Neural progenitor cell (in vitro differentiated cells): Measurements from ENCODE around the gene CDAN1.

Experiments used
- EZH2 ChIP-seq: fragments of 200-600 bp; sonication (generic); IDR thresholded peaks from 2 replicates; pipeline ENCODE4 v1.6.1; 2017; ENCODE audit warnings: antibody characterized with exemption, mild to moderate bottlenecking, moderate library complexity
- EZH2phosphoT487 ChIP-seq: fragments of 200-600 bp; sonication (generic); IDR thresholded peaks from 2 replicates; pipeline ENCODE4 v1.6.1; 2017; ENCODE audit warnings: antibody characterized with exemption
- TF ChIP-seq, protein P1 (sequence below): fragments of 200-600 bp; sonication (generic); IDR thresholded peaks from 2 replicates; pipeline ENCODE4 v1.5.1; 2017; ENCODE audit warnings: antibody characterized with exemption, mild to moderate bottlenecking

DNA sequence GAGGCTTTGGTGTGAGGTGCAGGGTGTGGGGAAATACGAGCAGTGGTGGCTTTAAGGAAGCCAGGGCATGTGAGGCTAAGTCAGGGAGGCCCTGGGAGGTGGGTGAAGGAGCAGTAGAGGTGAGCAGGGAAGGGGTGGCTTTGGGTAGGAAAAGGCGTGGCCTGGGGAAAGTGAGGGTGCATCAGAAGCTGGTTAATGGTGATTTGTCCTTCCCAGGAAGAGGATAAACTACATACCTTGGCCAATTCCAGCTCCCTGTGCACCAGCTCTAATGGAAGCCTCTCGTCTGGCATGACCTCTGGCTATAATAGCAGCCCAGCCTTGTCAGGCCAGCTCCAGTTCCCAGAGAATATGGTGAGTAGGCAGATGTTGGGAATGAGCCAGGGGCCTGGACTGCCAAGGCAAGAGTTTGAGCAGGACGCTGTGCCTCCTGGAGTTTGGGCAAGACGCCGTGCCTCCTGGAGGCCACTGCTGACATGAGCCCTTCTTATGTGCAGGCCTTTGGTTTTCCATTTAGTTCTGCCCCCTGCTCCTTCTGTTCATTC is 41.3 kb downstream of the CDAN1 start:
- TF ChIP-seq, protein P1, sequence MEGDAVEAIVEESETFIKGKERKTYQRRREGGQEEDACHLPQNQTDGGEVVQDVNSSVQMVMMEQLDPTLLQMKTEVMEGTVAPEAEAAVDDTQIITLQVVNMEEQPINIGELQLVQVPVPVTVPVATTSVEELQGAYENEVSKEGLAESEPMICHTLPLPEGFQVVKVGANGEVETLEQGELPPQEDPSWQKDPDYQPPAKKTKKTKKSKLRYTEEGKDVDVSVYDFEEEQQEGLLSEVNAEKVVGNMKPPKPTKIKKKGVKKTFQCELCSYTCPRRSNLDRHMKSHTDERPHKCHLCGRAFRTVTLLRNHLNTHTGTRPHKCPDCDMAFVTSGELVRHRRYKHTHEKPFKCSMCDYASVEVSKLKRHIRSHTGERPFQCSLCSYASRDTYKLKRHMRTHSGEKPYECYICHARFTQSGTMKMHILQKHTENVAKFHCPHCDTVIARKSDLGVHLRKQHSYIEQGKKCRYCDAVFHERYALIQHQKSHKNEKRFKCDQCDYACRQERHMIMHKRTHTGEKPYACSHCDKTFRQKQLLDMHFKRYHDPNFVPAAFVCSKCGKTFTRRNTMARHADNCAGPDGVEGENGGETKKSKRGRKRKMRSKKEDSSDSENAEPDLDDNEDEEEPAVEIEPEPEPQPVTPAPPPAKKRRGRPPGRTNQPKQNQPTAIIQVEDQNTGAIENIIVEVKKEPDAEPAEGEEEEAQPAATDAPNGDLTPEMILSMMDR = no peak
- no peak for TF ChIP-seq EZH2phosphoT487
- no peak for TF ChIP-seq EZH2
